HEK293T (cell line): ENCODE data around the gene CARTPT.

Experiments
- CTCF ChIA-PET: fragments of 350-600 bp; formaldehyde crosslinking; extraction: SDS; loops from one replicate; lab custom pipeline; 2021; ENCODE audit warnings: antibody characterized with exemption, inconsistent platforms; lab: Yijun Ruan, JAX
- POLR2A ChIA-PET: fragments of 350-600 bp; formaldehyde crosslinking; extraction: SDS; loops from one replicate; lab custom pipeline; 2020; ENCODE audit warnings: antibody characterized with exemption, inconsistent platforms; lab: Yijun Ruan, JAX
- DNase-seq: peaks from one replicate; pipeline ENCODE4 v3.0.0; 2012; ENCODE audit warnings: mixed read lengths; ENCODE audit errors: extremely low spot score
- ARNT ChIP-seq: fragments of 450-650 bp; IDR thresholded peaks from 2 replicates; pipeline ENCODE4 v1.6.1; 2017; ENCODE audit warnings: mild to moderate bottlenecking
- BHLHE40 ChIP-seq: fragments of 450-650 bp; IDR thresholded peaks from 2 replicates; pipeline ENCODE4 v1.6.1; 2016; ENCODE audit warnings: mild to moderate bottlenecking, moderate library complexity, borderline replicate concordance
- CTBP1 ChIP-seq: fragments of 450-650 bp; IDR thresholded peaks from 2 replicates; pipeline ENCODE4 v1.6.1; 2016; ENCODE audit warnings: borderline replicate concordance
- ELF4 ChIP-seq: fragments of 450-650 bp; IDR thresholded peaks from 2 replicates; pipeline ENCODE4 v1.6.1; 2017; ENCODE audit warnings: antibody characterized with exemption
- FOXA1 ChIP-seq: fragments of 450-650 bp; IDR thresholded peaks from 2 replicates; pipeline ENCODE4 v1.6.1; 2016; ENCODE audit warnings: mild to moderate bottlenecking
- FOXK2 ChIP-seq: fragments of 450-650 bp; IDR thresholded peaks from 2 replicates; pipeline ENCODE4 v1.6.1; 2016; ENCODE audit warnings: mild to moderate bottlenecking
- FOXM1 ChIP-seq: fragments of 450-650 bp; IDR thresholded peaks from 2 replicates; pipeline ENCODE4 v1.6.1; 2017; ENCODE audit warnings: mild to moderate bottlenecking, borderline replicate concordance
- HDGF ChIP-seq: fragments of 450-650 bp; IDR thresholded peaks from 2 replicates; pipeline ENCODE4 v1.6.1; 2017; ENCODE audit warnings: antibody characterized with exemption, borderline replicate concordance
- L3MBTL2 ChIP-seq: fragments of 450-650 bp; conservative IDR thresholded peaks from 2 replicates; pipeline ENCODE4 v1.6.1; 2016; ENCODE audit warnings: mild to moderate bottlenecking
- LEF1 ChIP-seq: fragments of 450-650 bp; IDR thresholded peaks from 2 replicates; pipeline ENCODE4 v1.6.1; 2017; ENCODE audit warnings: mild to moderate bottlenecking, borderline replicate concordance
- NFRKB ChIP-seq: fragments of 450-650 bp; IDR thresholded peaks from 2 replicates; pipeline ENCODE4 v1.6.1; 2016; ENCODE audit warnings: mild to moderate bottlenecking, moderate library complexity
- SP1 ChIP-seq: fragments of 450-650 bp; IDR thresholded peaks from 2 replicates; pipeline ENCODE4 v1.6.1; 2017
- SUZ12 ChIP-seq: fragments of 450-650 bp; IDR thresholded peaks from 2 replicates; pipeline ENCODE4 v1.6.1; 2016; ENCODE audit warnings: mild to moderate bottlenecking
- TARDBP ChIP-seq: fragments of 450-650 bp; IDR thresholded peaks from 2 replicates; pipeline ENCODE4 v1.6.1; 2016
- ZNF384 ChIP-seq: fragments of 450-650 bp; IDR thresholded peaks from 2 replicates; pipeline ENCODE4 v1.6.1; 2016
- TF ChIP-seq, protein P1 (sequence below): fragments of 450-650 bp; IDR thresholded peaks from 2 replicates; pipeline ENCODE4 v1.6.1; 2016

Gene CARTPT

GRCh38 chr5:71752441-71753190 is 33.5 kb downstream of the CARTPT start:
- ChIA-PET CTCF (no interaction called here), POLR2A (no interaction called here)
- TF ChIP-seq, protein P1, sequence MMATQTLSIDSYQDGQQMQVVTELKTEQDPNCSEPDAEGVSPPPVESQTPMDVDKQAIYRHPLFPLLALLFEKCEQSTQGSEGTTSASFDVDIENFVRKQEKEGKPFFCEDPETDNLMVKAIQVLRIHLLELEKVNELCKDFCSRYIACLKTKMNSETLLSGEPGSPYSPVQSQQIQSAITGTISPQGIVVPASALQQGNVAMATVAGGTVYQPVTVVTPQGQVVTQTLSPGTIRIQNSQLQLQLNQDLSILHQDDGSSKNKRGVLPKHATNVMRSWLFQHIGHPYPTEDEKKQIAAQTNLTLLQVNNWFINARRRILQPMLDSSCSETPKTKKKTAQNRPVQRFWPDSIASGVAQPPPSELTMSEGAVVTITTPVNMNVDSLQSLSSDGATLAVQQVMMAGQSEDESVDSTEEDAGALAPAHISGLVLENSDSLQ, result no peak
- TF ChIP-seq FOXM1 (no peak), TARDBP (no peak), FOXK2 (no peak), FOXA1 (no peak), HDGF (no peak), NFRKB (no peak), ELF4 (no peak), ARNT (no peak), LEF1 (no peak), SUZ12 (no peak), L3MBTL2 (no peak), BHLHE40 (no peak), SP1 (no peak), ZNF384 (no peak), CTBP1 (no peak)
- DNase-seq, result no peak

DNA sequence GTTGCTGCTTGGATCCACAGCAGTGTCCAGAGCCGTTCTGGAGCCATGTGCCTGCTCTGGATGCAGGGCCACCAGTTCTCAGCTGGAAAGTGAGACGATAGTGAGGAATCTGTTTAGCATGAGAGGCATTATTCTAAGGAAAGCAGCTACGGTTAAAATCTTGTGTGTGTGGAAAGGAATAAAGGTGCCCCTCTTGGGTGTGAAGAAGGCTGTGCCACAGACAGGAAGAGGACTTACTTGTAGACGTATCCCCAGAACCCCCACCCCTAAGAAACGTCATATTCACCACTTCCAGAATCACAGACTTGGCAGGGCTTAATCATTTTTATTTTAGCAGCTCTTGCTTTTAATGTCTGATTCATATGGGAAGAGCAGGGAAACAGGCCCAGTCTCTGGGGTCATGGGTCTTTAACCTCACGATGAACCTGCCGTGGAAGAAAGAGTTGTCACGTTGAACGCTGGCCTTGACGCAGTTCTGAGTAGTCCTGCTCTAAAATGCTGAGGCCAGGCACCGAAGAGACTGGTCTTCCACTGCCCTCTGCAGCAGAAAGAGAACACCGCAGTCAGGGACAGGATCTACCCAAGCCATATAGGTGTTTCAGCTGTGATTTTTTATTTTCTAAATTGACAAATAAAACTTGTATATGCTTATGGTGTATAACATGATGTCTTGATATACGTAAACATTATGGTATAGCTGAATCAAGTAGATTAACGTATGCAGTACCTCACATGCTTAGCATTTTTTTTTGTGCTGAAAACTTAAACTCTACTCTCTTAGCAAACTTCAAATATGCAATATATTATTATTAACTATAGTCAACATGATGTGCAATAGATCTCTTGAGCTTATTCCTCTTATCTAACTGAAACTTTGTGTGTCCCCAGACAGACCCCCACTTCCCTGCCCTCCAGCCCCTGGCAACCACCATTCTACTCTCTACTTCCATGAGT is 38.8 kb downstream of the CARTPT start:
- ChIA-PET CTCF (interaction anchor here (0.5 to 1.3 kb wide), 4 partner anchors 30 to 262 kb away, joined by 3 to 4 read pairs (median 3); no protein-coding TSS in a partner anchor), POLR2A (no interaction called here)
- TF ChIP-seq ARNT (no peak), SP1 (no peak), ELF4 (no peak), LEF1 (no peak), BHLHE40 (no peak), FOXA1 (no peak), FOXM1 (no peak), HDGF (no peak), NFRKB (no peak)
- peak; percentile 72 for DNase-seq

DNA sequence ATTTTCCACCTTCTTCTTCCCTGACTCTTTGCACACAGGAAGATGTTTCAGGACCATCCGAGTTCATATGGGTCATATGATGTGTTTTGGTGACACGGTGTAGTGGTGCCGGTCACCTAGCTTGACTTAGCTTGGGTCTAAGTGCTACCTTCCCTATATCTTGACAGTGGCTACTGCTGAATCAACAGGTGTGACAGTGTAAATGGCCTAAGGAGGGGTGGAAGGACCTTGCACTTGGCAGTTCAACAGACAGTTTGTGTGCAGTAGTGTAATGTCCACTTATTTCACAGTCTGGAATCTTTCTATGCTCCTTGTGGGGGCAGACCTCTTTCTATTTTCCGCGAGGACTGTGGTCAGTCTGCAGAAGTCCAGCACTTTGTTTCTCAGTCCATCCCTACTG is 43.8 kb downstream of the CARTPT start:
- DNase-seq, result no peak
- POLR2A ChIA-PET, result no interaction called here
- CTCF ChIA-PET, result no interaction called here
- TF ChIP-seq HDGF (no peak), SP1 (no peak), ARNT (no peak), FOXK2 (no peak)
- TF ChIP-seq, protein P1, result no peak

DNA sequence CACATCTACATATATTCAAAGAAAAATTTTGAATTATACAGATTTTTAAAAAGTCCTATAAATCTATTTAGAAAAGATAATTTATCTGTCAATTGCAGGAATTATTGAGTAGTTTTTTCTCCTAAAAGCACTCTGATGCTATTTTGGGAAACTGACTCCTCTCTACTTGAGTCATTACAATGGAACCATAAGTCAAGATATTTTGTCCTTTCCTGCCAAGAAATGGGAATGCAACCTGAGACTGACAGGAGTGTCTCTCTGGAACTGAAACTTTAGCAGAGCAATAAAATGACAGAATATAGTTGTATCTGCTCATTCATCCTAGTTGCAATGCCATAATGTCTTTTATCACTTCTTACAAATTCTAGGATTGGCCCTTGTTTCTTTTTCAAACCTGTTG is 48.6 kb downstream of the CARTPT start:
- CTCF ChIA-PET, result no interaction called here
- no peak for DNase-seq
- TF ChIP-seq ARNT (no peak), CTBP1 (no peak), SP1 (no peak)
- POLR2A ChIA-PET, result no interaction called here

DNA sequence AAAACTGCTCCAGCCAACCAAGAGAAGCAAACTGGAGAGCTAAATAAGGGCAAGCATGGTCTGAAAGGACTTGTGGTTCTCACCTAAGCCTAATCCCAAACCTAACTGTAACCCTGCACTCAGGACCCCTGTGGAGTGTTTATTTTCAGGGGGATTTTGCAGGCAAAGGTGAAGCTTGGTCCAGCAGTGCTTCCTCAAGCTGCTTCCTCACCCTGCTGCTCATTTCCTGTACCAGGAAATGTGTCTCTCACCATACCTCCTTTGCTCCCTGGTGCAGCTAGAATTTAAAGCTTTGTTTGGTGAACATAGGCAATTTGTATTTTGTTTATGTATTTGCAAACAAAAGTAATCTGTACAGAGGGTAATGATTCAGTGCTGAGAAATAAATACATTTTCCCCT is 50.2 kb downstream of the CARTPT start:
- CTCF ChIA-PET, result interaction anchor here (0.6 to 0.7 kb wide), 2 partner anchors 585 to 983 kb away, joined by 3 read pairs; no protein-coding TSS in a partner anchor
- POLR2A ChIA-PET, result no interaction called here
- DNase-seq, result no peak
- TF ChIP-seq L3MBTL2 (no peak), LEF1 (no peak), HDGF (no peak), FOXA1 (no peak), TARDBP (no peak), SP1 (no peak), CTBP1 (no peak), FOXK2 (no peak), ZNF384 (no peak), ELF4 (no peak), ARNT (no peak), BHLHE40 (no peak)

GRCh38 chr5:71770381-71770780 is 51.3 kb downstream of the CARTPT start:
- no peak for DNase-seq
- CTCF ChIA-PET, result no interaction called here
- TF ChIP-seq, protein P1, result no peak
- TF ChIP-seq L3MBTL2, result no peak
- TF ChIP-seq FOXM1, result no peak
- TF ChIP-seq LEF1, result no peak
- no peak for TF ChIP-seq TARDBP
- no peak for TF ChIP-seq FOXA1
- TF ChIP-seq SUZ12, result no peak
- POLR2A ChIA-PET, result no interaction called here
